22Rv1 (cell line): Measurements from ENCODE around the gene LRBA.

Source experiments
- H3K27ac ChIP-seq: fragments of 450-650 bp; 2 replicates; pipeline ENCODE4 v1.5.1; 2017
- ZFX ChIP-seq: fragments of 450-650 bp; IDR thresholded peaks from 2 replicates; pipeline ENCODE4 v1.6.1; 2017; ENCODE audit warnings: antibody characterized with exemption, borderline replicate concordance
- TF ChIP-seq, protein P1 (sequence below): fragments of 450-650 bp; IDR thresholded peaks from 2 replicates; pipeline ENCODE4 v1.5.1; 2017; ENCODE audit warnings: mild to moderate bottlenecking

Gene LRBA

DNA sequence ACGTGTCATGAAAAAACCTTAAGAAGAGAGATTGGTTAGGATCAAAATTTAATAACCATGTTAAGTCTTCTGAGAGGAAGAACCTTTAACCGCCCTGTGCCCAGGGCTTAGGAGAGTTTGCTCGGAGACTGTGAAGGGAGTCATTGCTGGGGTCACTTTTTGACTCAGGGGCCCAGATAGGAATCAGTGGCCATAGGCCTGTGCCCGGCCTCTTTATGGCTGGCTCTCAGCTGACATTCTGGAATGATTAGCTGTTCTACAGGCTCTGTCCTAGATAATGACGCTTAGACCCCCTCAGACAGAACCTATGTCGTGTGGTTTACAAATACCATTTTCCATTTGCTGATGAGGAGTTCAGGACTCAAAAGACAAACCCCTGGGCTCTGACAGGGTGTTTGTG lies 762.8 kb downstream of the LRBA start:
- TF ChIP-seq ZFX: no peak
- TF ChIP-seq, protein P1, sequence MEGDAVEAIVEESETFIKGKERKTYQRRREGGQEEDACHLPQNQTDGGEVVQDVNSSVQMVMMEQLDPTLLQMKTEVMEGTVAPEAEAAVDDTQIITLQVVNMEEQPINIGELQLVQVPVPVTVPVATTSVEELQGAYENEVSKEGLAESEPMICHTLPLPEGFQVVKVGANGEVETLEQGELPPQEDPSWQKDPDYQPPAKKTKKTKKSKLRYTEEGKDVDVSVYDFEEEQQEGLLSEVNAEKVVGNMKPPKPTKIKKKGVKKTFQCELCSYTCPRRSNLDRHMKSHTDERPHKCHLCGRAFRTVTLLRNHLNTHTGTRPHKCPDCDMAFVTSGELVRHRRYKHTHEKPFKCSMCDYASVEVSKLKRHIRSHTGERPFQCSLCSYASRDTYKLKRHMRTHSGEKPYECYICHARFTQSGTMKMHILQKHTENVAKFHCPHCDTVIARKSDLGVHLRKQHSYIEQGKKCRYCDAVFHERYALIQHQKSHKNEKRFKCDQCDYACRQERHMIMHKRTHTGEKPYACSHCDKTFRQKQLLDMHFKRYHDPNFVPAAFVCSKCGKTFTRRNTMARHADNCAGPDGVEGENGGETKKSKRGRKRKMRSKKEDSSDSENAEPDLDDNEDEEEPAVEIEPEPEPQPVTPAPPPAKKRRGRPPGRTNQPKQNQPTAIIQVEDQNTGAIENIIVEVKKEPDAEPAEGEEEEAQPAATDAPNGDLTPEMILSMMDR: no peak
- peak overlapping the region; percentile 50 for H3K27ac ChIP-seq

- H3K27ac ChIP-seq: peak overlapping the region; percentile 50
Observed at GRCh38 chr4:150251752-150252190, 763.3 kb downstream of the LRBA start.

GRCh38 chr4:150250998-150251651 lies 764.0 kb downstream of the LRBA start:
- H3K27ac ChIP-seq: no peak overlapping the region
- no peak for TF ChIP-seq ZFX
- TF ChIP-seq, protein P1: no peak

More at GRCh38 chr4:150251752-150252190, 763.3 kb downstream of the LRBA start:
- no peak for TF ChIP-seq ZFX
- TF ChIP-seq, protein P1: no peak

GRCh38 chr4:150250293-150250997 lies 764.6 kb downstream of the LRBA start:
- H3K27ac ChIP-seq: peak overlapping the region; percentile 44
- TF ChIP-seq, protein P1: no peak
- no peak for TF ChIP-seq ZFX

- TF ChIP-seq, protein P1: no peak
- no peak for TF ChIP-seq ZFX
- H3K27ac ChIP-seq: no peak overlapping the region
Observed at GRCh38 chr4:150248181-150248580, 766.9 kb downstream of the LRBA start.

- TF ChIP-seq ZFX: no peak
- TF ChIP-seq, protein P1: no peak
- H3K27ac ChIP-seq: no peak overlapping the region
Observed at GRCh38 chr4:150247184-150247583, 767.9 kb downstream of the LRBA start.

GRCh38 chr4:150244600-150244999 lies 770.5 kb downstream of the LRBA start:
- TF ChIP-seq ZFX: no peak
- TF ChIP-seq, protein P1: no peak
- H3K27ac ChIP-seq: peak overlapping the region; percentile 34
